NCI-H1694 treated with DMSO at 0.1 percent for 48 hours (cell line): ENCODE measurements around the gene POU2F1.
"Not testable (repeated sequence)": the region's sequence is repeated elsewhere in the genome, so short reads cannot be mapped to it uniquely, and the experiment has no call there.

Experiments used
- DNase-seq: peaks from one replicate; lab custom pipeline; 2025; lab: John Stamatoyannopoulos, UW

The POU2F1 gene

GRCh38 chr1:167231873-167232450 lies 11.3 kb downstream of the POU2F1 start:
- DNase-seq, result no peak

- no peak for DNase-seq
Observed at GRCh38 chr1:167232801-167233200, 12.1 kb downstream of the POU2F1 start.

GRCh38 chr1:167233373-167233772 lies 12.7 kb downstream of the POU2F1 start:
- no peak for DNase-seq

GRCh38 chr1:167237000-167237399 lies 16.3 kb downstream of the POU2F1 start:
- DNase-seq, result no peak

GRCh38 chr1:167238713-167239112 lies 18.0 kb downstream of the POU2F1 start:
- DNase-seq, result no peak

- no peak for DNase-seq
Observed at GRCh38 chr1:167239257-167239656, 18.6 kb downstream of the POU2F1 start.

GRCh38 chr1:167244244-167244643 lies 23.6 kb downstream of the POU2F1 start:
- DNase-seq, result no peak

GRCh38 chr1:167245168-167245567 lies 24.5 kb downstream of the POU2F1 start:
- DNase-seq, result not testable (repeated sequence)

- no peak for DNase-seq
Observed at GRCh38 chr1:167246971-167247370, 26.3 kb downstream of the POU2F1 start.

- no peak for DNase-seq
Observed at GRCh38 chr1:167247754-167248153, 27.1 kb downstream of the POU2F1 start.

GRCh38 chr1:167248707-167249642 lies 28.3 kb downstream of the POU2F1 start:
- DNase-seq, result no peak

GRCh38 chr1:167249702-167250101 lies 29.0 kb downstream of the POU2F1 start:
- no peak for DNase-seq

- no peak for DNase-seq
Observed at GRCh38 chr1:167250482-167250881, 29.8 kb downstream of the POU2F1 start.

- DNase-seq, result no peak
Observed at GRCh38 chr1:167251472-167251871, 30.8 kb downstream of the POU2F1 start.

GRCh38 chr1:167252986-167253385 lies 32.3 kb downstream of the POU2F1 start:
- DNase-seq, result no peak

- no peak for DNase-seq
Observed at GRCh38 chr1:167258858-167259257, 38.2 kb downstream of the POU2F1 start.

GRCh38 chr1:167262836-167263235 lies 42.1 kb downstream of the POU2F1 start:
- no peak for DNase-seq

- no peak for DNase-seq
Observed at GRCh38 chr1:167263344-167263743, 42.7 kb downstream of the POU2F1 start.

GRCh38 chr1:167263819-167264464 lies 43.3 kb downstream of the POU2F1 start:
- no peak for DNase-seq

GRCh38 chr1:167266965-167267364 lies 46.3 kb downstream of the POU2F1 start:
- DNase-seq, result no peak

- DNase-seq, result no peak
Observed at GRCh38 chr1:167268347-167268787, 47.7 kb downstream of the POU2F1 start.

GRCh38 chr1:167270349-167271092 lies 49.8 kb downstream of the POU2F1 start:
- no peak for DNase-seq
